Measurements from ENCODE around the gene ASGR1.

GRCh38 chr17:7218166-7218565 lies 39.0 kb upstream of the ASGR1 start:
- no peak for TF ChIP-seq CTCF (IDR thresholded peaks at IDR 0.05)
- no peak for TF ChIP-seq SIN3A (IDR thresholded peaks at IDR 0.05; ENCODE audit: borderline replicate concordance, insufficient read depth, low read depth, low read length)
- no peak for TF ChIP-seq POLR2AphosphoS5 (IDR thresholded peaks at IDR 0.05; ENCODE audit: low read depth, low read length)
